Peyer's patch (tissue), 4 donors: Measurements from ENCODE around the gene ANK2.

Experiments
- CTCF ChIP-seq, 6 experiments: fragments of 450-650 bp in 4 of 6; fragments of 200-600 bp in 2 of 6; sonication (generic) in 1 of 6; IDR thresholded peaks; one replicate each; pipeline ENCODE4 v1.5.1; 2017 to 2019; ENCODE audit warnings: antibody characterized with exemption in 6 of 6, mild to moderate bottlenecking in 3 of 6, moderate library complexity in 1 of 6
- POLR2A ChIP-seq, 2 donors: fragments of 450-650 bp; IDR thresholded peaks; one replicate each; pipeline ENCODE4 v1.5.1; 2017; ENCODE audit warnings: antibody characterized with exemption in 2 of 2, mild to moderate bottlenecking in 2 of 2, moderate library complexity in 2 of 2

- no peak for TF ChIP-seq CTCF (IDR thresholded peaks at IDR 0.05)
- no peak for TF ChIP-seq POLR2A (IDR thresholded peaks at IDR 0.05)
Observed at GRCh38 chr4:113148925-113149324, 99.5 kb downstream of the ANK2 start.
